ENCODE measurements around the gene ATP5F1D.

The ATP5F1D gene

GRCh38 chr19:1270213-1270853 is 28.8 kb downstream of the ATP5F1D start:
- DNase-seq (ENCODE audit: low read depth in 2 of 2), result no peak

GRCh38 chr19:1270854-1271527 is 29.4 kb downstream of the ATP5F1D start:
- no peak for DNase-seq (ENCODE audit: low read depth in 2 of 2)

GRCh38 chr19:1271528-1272422 is 30.2 kb downstream of the ATP5F1D start:
- no peak for DNase-seq (ENCODE audit: low read depth in 2 of 2)

GRCh38 chr19:1272423-1273262 is 31.1 kb downstream of the ATP5F1D start:
- DNase-seq (ENCODE audit: low read depth in 2 of 2), result no peak

- DNase-seq (ENCODE audit: low read depth in 2 of 2), result no peak
Observed at GRCh38 chr19:1273263-1274041, 31.9 kb downstream of the ATP5F1D start.

GRCh38 chr19:1274081-1274851 is 32.7 kb downstream of the ATP5F1D start:
- no peak for DNase-seq (ENCODE audit: low read depth in 2 of 2)

- no peak for DNase-seq (ENCODE audit: low read depth in 2 of 2)
Observed at GRCh38 chr19:1274852-1275259, 33.3 kb downstream of the ATP5F1D start.

GRCh38 chr19:1275260-1275975 is 33.9 kb downstream of the ATP5F1D start, which contains the start of gene FAM174C:
FAM174C (plus strand) TSS chr19:1275530; CDS start chr19:1275550, 20 bp downstream.
- DNase-seq (ENCODE audit: low read depth in 2 of 2), result peak; percentile 94 to 96

GRCh38 chr19:1275976-1276627 is 34.6 kb downstream of the ATP5F1D start:
- DNase-seq (ENCODE audit: low read depth in 2 of 2), result no peak

GRCh38 chr19:1276628-1277022 is 35.1 kb downstream of the ATP5F1D start:
- no peak for DNase-seq (ENCODE audit: low read depth in 2 of 2)

- no peak for DNase-seq (ENCODE audit: low read depth in 2 of 2)
Observed at GRCh38 chr19:1277061-1277460, 35.5 kb downstream of the ATP5F1D start.

- no peak for DNase-seq (ENCODE audit: low read depth in 2 of 2)
Observed at GRCh38 chr19:1278074-1278473, 36.5 kb downstream of the ATP5F1D start.

- DNase-seq (ENCODE audit: low read depth in 2 of 2), result no peak
Observed at GRCh38 chr19:1278713-1279660, 37.4 kb downstream of the ATP5F1D start.

- DNase-seq (ENCODE audit: low read depth in 2 of 2), result no peak
Observed at GRCh38 chr19:1279782-1280341, 38.3 kb downstream of the ATP5F1D start.

GRCh38 chr19:1280636-1281568 is 39.4 kb downstream of the ATP5F1D start:
- DNase-seq (ENCODE audit: low read depth in 2 of 2), result no peak
